ENCODE measurements around the gene FGF5. TPM values are rescaled to one million over a fixed set of nuclear protein-coding genes. Genes with fewer than 3 reads are reported as not detected.
"Not testable (repeated sequence)": the region's sequence is repeated elsewhere in the genome, so short reads cannot be mapped to it uniquely, and the experiment has no call there.

FGF5 gene, protein sequence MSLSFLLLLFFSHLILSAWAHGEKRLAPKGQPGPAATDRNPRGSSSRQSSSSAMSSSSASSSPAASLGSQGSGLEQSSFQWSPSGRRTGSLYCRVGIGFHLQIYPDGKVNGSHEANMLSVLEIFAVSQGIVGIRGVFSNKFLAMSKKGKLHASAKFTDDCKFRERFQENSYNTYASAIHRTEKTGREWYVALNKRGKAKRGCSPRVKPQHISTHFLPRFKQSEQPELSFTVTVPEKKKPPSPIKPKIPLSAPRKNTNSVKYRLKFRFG
- 2.5 and 2.7 TPM in 2 replicates for total RNA-seq (2014; rRNA removed; shearing (Covaris generic))
- 12.3 and 13.2 TPM in 2 replicates for polyA plus RNA-seq (2015; cell fraction: cytosol; rRNA removed)
- 7.1 and 8.1 TPM in 2 replicates for polyA plus RNA-seq (2015; cell fraction: nucleus; rRNA removed)

DNA sequence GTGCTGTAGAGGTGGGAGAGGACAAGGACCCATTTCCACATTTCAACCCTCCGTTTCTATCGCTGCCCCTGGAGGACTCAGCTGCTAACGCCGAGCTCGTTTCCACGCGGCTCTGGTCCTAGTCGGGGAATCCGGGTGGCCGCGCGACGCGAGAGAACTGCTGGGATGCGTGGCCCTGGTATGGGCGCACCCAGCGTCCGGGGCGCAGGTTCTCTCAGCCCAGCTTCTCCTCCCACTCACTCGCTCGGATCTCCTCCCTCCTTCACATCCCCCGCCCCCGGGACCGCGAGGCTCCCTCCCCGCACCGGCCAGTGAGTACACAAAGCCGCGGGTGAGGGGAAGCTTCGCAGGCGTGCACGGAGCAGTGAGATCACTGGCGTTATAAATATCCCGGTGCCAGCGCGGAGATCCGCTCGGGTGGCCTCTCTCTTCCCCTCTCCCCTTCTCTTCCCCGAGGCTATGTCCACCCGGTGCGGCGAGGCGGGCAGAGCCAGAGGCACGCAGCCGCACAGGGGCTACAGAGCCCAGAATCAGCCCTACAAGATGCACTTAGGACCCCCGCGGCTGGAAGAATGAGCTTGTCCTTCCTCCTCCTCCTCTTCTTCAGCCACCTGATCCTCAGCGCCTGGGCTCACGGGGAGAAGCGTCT, at the start of gene FGF5:
TSS of gene FGF5 (plus strand) at position 412 of the 649 bp plus-strand sequence. CDS start at position 573, 161 bp downstream.
- peak; percentile 85 for DNase-seq (ENCODE audit: low read depth)

DNA sequence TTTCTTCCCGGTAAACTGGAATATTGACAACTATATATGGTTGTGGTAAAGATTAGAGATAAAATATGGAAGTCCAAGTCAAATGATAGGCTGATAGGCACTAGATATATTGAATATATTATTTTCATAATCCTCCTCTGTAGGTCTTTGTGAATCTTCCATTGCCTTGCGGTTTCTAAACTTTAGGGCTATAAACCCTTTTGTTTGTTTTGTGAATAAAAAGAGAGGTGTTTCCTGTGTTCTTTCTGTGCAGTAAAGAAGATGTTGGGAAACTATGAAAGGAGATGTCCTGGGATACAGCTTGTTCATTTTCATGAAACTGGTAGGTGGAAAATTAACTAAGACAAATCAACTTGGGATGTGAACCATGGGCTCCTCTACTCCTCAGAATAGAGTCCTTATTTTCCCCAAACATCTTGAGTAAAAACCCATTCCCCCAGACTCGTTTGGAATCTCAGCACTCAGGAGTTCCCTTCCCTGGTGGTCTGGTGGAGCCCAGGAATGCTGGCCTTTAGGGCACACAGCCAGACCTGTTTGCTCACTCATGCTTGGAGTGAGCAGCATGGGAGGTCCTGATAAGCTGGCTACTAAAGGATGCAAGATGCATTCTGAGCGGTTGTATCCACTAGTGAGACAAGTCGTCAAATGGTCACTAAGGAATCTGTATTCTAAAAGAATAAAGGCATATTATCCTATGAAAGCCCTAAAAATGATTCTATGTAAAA, 47.0 kb upstream of the FGF5 start:
- DNase-seq (ENCODE audit: low read depth), result no peak

DNA sequence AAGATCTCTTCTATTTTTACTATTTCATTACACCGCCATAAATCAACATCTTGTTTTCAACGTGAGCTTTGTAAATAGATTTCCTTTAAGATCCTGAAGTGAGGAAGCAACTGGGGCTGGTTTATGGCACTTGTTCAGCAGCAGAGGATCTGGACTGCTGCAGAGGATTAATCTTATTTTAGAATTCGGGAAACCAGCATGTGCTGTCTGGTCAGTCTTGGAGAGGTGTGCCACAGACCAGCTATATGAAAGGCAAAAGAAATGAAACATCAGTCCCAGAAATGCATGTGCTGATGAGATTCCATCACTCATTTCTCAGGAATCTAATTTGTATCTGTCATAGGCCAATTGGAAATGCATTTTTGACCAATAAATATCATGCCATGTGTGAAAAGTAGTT, 45.8 kb upstream of the FGF5 start:
- DNase-seq (ENCODE audit: low read depth), result no peak

DNA sequence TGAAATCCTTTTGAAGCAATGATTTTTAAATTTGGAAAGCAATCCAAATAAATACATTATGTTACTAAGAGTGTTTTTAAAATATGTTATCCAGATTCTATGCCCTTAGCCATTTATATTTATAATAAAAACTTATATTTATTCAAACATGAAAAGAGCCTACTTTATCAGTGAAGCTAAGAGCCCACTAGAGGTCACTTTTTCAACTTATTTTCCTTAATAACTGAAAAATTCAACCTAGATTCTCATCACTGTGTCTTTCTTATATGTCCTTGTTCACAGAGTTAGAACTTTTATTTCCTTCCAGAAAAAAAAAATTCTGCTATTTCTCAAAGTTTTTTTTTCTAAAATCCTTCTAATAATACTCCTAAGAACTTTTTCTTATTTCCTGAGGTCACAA, 45.3 kb upstream of the FGF5 start:
- peak; percentile 24 for DNase-seq (ENCODE audit: low read depth)

DNA sequence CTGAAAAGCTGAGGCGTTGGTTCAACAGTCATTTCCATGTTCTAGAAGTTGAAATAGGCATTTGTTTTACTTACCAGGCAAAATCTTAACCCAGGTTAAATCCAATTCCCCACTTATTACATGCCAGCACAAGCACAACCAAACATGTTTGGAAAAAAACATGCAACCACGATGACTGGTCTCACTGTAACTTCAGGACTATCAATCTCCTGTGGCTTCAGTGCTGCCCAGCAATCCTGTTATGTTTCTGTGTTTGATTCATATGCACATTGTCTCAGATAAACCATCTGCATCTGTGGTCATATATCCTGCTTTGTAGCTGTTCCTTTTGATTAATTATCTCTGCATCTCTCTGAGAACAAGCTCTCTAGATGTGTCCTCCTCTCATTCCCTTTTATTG, 40.9 kb upstream of the FGF5 start:
- DNase-seq (ENCODE audit: low read depth), result no peak

DNA sequence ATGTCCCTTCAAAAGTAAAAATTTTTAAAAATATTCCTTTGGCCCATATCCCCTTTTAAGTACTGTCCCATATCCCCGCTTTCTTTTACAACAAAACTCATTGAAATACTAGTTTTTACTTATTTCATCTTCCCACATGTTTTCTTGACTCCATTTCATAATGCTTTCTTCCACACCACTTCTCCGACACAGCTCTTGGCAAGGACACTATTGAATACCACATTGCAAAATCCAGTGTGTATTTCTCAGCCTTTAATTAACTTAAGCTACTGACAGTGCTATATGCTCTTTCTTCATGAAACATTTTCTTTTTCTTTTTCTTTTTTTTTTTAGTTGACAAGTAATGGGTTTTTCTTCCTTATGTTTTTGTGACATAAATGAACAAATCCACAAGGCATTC, 40.4 kb upstream of the FGF5 start:
- no peak for DNase-seq (ENCODE audit: low read depth)

DNA sequence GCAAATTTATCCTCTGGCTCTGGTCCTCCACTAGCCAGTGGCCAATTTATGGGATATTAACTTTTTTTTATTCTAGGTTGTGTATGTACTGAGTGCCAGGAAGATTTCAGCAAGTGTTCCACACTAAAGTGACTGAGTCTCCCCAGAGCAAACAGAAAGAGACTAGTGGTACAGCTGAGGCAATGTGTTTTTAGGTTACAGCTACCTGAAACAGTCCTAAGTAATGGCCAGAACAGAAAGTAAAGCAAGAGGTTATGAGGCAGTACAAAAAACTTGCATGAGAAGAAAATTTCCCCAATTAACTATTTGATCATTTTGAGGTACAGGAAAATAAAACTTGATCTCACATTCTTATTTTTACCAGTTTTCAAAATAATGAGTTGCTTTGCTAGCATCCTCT, 38.0 kb upstream of the FGF5 start:
- DNase-seq (ENCODE audit: low read depth), result no peak

DNA sequence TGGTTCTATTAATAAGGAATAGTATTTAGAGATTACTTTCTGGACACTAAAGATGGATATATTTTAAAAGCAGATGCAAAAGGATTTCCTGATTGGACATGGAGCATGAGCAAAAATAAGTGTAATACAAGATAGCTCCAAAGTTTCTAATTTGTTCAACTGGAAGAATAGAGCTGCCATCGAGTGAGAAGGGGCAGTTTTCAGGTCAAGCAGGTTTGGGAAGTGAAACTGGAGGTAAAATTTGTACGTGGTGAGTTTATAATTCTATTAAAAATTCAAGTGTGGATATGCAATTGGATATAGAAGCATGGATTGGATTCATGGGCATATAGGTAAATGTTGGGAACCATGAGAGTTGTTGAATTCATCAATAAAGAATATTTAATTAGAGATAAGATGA, 37.3 kb upstream of the FGF5 start:
- DNase-seq (ENCODE audit: low read depth), result no peak

DNA sequence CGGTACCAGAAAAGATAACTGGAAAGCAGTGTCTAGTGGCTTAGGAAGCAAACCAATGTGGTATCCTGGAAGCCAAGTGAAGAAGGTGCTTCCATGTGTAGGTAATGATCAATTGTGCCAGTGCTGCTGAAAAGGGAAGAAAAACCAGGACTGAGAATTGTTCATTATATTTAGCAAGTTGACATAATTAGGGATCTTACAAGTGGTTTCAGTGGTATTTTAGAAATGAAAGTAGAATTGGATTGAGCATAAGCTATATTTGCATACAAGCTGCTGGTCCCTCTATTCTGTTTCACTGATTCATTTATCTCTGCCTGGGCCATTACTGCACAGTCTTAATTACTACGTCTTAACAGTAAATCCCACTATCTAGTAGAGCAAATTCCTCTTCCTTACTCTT, 36.9 kb upstream of the FGF5 start:
- DNase-seq (ENCODE audit: low read depth), result no peak

DNA sequence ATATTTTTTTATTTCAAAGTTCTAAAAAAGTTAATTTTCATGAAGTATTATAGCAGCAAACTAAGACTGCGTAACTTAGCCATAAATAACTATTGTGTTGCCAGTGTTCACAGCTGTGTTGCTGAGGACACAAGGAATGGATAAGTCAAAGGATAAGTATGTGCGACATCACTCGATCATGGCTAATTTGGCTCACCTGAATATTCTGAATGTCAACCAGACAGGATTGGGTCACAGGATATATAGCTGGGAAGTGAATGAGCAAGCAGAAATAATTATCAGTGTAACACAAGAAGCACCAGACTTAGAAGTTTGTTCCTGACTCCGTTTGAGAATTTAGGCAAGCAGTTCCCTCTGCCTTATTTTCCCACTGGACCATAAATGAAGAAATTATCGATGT, 35.3 kb upstream of the FGF5 start:
- DNase-seq (ENCODE audit: low read depth), result peak; percentile 30

DNA sequence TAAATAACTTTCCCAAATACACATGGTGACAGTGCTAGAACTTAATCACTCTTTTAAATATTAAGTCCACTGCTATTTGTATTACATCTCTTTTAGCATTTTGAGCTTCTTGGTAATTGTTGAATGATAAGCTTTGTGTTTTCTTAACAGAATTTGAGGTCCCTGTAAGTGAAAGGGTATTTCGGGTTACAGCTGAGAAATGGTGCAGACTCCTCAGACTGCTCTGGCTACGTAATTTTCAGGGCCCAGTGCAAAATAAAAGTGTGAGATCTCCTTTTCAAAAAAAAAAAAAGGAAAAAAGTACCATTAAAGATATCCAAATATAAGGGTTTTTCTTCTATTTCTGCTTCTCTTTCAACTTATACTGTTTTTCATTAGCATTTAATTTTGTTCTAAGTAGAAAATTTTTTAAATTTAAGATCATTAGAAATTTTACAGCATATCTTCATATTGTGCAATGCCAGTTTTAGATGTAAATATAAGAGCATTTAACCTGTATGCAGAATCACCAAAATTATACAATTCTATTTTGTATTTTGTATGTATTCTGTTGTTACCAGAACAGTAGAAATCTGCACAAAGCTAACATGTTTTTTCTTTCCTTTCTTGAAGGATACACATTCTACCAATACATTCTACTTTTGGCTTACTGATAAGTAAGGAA, 33.6 kb upstream of the FGF5 start:
- no peak for DNase-seq (ENCODE audit: low read depth)

DNA sequence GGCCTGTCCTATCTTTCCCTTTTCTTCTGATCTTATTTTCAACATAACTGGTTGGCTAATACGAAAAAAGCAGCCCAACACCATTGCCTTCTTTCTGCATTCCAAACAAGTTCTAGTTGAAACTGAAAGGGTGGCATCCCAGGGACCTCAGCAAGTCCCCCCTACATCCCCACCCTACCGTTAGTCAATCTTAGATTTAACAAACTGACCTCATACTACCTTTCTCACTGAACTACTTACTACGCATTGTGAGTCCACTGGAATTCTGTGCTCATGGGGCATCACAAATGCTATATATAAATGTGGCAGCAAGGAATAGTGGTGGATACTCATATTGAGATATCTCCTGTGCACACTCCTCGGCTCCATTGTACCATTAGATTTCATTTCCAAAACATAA, 33.1 kb upstream of the FGF5 start:
- DNase-seq (ENCODE audit: low read depth), result no peak

DNA sequence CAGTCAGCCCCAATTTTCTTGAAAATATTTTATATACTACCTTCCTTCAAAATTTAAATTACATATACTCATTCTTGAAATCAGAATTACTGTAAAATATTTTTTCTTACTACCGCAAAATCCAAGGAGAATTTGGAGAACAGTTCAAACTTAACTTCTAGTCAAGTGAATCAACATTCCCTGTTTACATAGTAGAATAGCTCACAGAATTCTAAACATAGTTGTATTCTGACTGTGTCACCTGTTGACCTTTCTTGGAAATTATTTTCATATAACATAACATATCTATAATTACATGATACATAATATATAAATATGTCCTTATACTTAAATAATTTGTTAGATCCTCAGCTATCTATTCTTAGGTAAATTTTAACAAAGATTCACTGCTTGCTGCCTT, 31.0 kb upstream of the FGF5 start:
- DNase-seq (ENCODE audit: low read depth), result no peak

DNA sequence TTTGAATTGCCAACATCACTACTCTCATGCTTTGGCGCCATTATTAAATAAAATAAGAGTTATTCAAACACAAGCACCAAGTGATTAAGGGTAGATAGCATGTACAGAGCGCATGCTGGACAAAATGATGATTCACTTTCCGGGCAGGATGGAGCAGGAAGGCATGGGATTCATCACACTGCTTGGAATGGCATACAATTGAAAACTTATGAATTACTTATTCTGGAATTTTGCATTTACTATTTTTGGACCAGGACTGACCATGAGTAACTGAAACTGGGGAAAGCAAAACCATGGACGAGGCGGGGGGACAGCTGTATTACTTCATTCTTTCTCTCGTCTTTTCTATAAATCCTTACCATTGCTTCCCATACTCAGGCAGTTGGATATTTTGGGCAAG, 28.5 kb upstream of the FGF5 start:
- peak; percentile 93 for DNase-seq (ENCODE audit: low read depth)

DNA sequence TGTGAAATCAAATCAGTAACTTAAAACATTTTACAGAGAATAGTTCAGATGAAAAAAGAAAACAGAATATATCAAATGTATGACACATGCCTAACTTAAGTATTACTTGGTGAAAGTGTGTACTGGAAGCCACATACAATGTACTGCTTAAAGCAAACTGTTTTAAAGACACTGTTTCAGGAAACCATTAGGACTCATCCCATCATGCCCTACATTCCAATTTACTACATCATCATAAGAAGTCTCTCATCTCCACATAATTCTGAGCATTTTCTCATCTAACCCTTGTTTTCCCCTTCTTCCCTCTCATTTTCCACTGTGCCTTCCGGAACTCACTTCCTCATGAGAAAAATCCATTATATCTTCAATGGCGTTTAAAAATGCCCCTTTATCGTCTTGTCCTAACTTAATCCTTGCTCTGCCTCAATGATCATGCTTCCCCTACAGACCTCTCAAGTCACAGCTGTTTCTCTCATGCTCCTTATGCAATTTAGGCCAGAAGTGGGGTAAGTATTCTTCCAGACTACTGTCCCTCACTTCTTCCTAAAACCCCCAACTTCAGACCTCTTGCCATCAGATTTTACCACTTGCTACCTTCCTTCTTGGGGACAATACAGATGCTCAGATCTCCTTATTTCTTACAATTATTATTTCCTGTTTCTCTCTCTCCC, 26.8 kb upstream of the FGF5 start:
- DNase-seq (ENCODE audit: low read depth), result peak; percentile 37

DNA sequence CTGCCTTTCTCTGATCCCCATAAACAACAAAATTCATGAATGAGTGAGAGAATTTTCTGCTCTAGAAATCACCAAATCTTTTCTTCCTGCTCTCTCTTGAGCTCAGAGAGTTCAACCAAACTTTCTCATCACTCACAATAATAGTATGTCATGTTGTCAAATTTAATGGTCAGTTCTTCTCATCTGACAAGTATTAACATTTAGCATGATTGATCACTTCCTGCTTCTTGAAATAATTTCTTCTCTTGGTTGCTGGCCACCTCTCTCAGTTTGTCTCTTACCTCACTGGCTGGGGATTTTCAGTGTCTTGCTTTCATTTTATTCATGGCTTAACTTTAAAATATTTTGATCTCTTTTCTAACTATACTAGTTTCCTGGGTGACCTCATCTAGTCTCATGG, 25.5 kb upstream of the FGF5 start:
- peak; percentile 30 for DNase-seq (ENCODE audit: low read depth)

DNA sequence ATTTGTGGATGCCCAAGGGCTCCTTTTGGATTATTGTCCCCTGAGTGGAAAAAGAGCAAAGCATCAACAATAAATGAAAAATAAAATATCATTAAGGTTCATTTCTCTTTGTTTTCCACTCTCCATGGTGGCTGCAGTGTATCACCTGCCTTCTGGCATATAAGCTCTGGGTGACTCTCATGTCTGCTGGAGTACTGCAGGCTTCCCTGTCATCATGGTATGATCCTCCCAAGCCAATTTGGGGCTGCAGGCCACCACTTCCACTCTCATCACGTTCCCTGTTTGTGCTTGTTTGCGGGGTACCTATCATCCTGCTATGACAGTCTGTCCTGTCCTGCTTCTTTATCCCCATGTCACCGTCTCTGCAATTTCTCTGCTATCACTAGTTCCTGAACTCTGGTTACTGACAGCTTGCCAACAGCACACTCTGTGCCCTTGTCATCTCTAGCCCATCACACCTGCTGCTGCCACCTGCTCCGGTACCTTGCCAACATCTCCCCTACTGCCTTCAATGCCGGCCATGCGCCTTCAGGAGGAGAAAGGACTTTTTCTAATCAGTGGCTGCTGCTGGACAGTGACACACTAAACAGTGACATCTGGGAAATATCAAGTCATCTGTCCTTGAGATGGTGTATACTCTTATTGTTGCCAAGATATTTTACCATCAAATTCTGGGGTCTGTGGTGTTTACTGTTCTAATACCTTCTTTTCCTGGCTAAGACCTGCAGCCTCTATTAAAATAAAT, 23.0 kb upstream of the FGF5 start:
- no peak for DNase-seq (ENCODE audit: low read depth)

DNA sequence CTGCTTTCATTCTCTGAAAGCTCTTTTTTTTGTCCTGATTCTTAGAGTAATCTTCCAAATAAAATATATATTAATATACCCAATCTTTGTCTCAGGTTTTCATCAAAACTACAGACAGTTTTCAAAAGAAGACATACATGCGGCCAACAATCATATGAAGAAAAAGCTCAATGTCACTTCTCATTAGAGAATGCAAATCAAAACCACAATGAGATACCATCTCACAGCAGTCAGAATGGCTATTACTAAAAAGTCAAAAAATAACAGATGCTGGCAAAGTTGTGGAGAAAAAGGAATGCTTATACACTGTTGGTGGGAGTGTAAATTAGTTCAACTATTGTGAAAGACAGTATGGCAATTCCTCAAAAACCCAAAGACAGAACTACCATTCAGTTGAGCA, 19.0 kb upstream of the FGF5 start:
- DNase-seq (ENCODE audit: low read depth), result not testable (repeated sequence)

DNA sequence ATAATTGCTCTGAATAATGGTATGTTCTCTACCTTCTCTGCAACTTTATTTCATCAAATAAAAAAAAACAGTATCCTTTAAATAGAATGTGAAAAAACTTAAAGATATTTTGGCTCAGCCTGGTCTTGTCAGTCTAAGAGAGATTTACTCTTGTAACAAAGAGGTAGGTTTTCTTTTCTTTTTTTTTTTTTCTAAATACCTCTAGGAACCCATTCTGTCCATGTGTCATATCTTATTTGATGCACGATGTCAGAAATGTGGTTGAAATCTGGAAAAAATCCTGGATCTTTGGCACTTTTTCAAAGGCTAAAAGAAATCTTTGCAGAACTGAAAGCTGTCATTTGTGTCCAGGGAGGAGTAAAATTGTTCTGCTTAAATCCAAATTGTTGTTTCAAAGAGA, 17.3 kb upstream of the FGF5 start:
- DNase-seq (ENCODE audit: low read depth), result no peak

DNA sequence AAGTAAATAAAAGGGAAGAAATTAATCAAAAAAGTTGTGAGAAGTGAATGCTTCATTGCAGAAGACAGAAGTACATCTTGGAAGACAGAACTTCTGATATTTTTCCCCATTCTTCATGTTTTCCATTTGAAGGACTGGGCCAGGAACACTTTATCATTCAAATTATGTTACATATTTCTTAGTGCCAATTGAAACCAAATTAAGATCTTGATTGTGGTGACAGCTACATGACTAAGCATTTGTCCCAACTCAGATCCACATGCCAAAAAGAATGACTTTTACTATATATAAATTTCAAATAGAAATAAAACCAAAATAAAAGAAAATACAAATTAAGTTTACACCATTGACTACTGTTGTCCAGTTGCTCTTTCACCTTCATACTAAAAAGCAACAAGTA, 14.0 kb upstream of the FGF5 start:
- no peak for DNase-seq (ENCODE audit: low read depth)

DNA sequence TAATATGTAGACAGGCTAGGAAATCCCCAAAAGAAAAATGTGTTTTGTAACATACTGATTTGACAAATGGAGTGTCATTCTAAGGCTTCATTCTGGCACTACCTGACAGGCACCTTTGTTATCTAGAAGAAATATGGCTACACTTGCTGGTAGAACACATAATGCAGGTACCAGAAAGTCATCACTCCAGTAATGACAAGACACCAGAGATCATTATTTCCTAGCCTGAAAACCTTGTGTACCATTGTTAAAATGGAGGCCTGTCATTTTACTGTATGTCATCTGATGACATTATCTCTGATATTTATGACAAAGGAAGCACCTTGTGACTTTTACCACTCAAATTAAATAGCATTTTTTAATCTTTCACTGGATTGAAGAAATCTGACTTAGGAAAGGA, 13.5 kb upstream of the FGF5 start:
- DNase-seq (ENCODE audit: low read depth), result no peak

Data from HT1080 (cell line).